GM23248 (cell line): ENCODE results near the gene NUMA1. TPM values are rescaled to one million over a fixed set of nuclear protein-coding genes. Genes with fewer than 3 reads are reported as not detected.

Source experiments
- DNase-seq: peaks from one replicate; pipeline ENCODE4 v3.0.0-alpha.2; 2015
- H2AFZ ChIP-seq: fragments of 200-600 bp; sonication (generic); 2 replicates; pipeline ENCODE4 v1.6.1; 2016; ENCODE audit warnings: antibody characterized with exemption
- H3F3A ChIP-seq: fragments of 200-600 bp; sonication (generic); 2 replicates; pipeline ENCODE4 v1.6.1; 2016; ENCODE audit warnings: mild to moderate bottlenecking, antibody characterized with exemption, mixed run types; ENCODE audit not compliant: insufficient read depth
- H3K27ac ChIP-seq: fragments of 200-600 bp; sonication (generic); 2 replicates; pipeline ENCODE4 v1.5.1; 2016; ENCODE audit warnings: mild to moderate bottlenecking
- H3K27me3 ChIP-seq: fragments of 200-600 bp; sonication (generic); replicated peaks from 2 replicates; pipeline ENCODE4 v1.6.1; 2016; ENCODE audit warnings: mild to moderate bottlenecking; ENCODE audit not compliant: insufficient read depth
- H3K36me3 ChIP-seq: fragments of 200-600 bp; sonication (generic); 2 replicates; pipeline ENCODE4 v1.6.1; 2016; ENCODE audit warnings: low read depth, mild to moderate bottlenecking
- H3K4me1 ChIP-seq: fragments of 200-600 bp; sonication (generic); 2 replicates; pipeline ENCODE4 v1.6.1; 2016; ENCODE audit warnings: mild to moderate bottlenecking; ENCODE audit not compliant: insufficient read depth
- H3K4me2 ChIP-seq: fragments of 200-600 bp; sonication (generic); one replicate; pipeline ENCODE4 v1.6.1; 2016; ENCODE audit warnings: mild to moderate bottlenecking; ENCODE audit not compliant: unreplicated experiment
- H3K4me3 ChIP-seq: fragments of 200-600 bp; sonication (generic); 2 replicates; pipeline ENCODE4 v1.5.1; 2016; ENCODE audit warnings: mild to moderate bottlenecking
- H3K79me2 ChIP-seq: fragments of 200-600 bp; sonication (generic); 2 replicates; pipeline ENCODE4 v1.6.1; 2016; ENCODE audit warnings: mild to moderate bottlenecking; ENCODE audit not compliant: insufficient read depth
- H3K9ac ChIP-seq: fragments of 200-600 bp; sonication (generic); 2 replicates; pipeline ENCODE4 v1.6.1; 2016; ENCODE audit warnings: mild to moderate bottlenecking
- H3K9me2 ChIP-seq: fragments of 200-600 bp; sonication (generic); 2 replicates; pipeline ENCODE4 v1.6.1; 2016; ENCODE audit warnings: mixed run types, mild to moderate bottlenecking, moderate library complexity; ENCODE audit not compliant: insufficient read depth
- H3K9me3 ChIP-seq: fragments of 200-600 bp; sonication (generic); one replicate; pipeline ENCODE4 v1.6.1; 2017; ENCODE audit warnings: low read depth
- H4K20me1 ChIP-seq: fragments of 200-600 bp; sonication (generic); 2 replicates; pipeline ENCODE4 v1.6.0; 2016; ENCODE audit not compliant: insufficient read depth
- EZH2 ChIP-seq: fragments of 200-600 bp; sonication (generic); IDR thresholded peaks from 2 replicates; pipeline ENCODE4 v1.6.1; 2018; ENCODE audit warnings: antibody characterized with exemption, mild to moderate bottlenecking; ENCODE audit not compliant: insufficient read depth, poor library complexity, severe bottlenecking
- EZH2phosphoT487 ChIP-seq: fragments of 200-600 bp; sonication (generic); IDR thresholded peaks from 2 replicates; pipeline ENCODE4 v1.6.1; 2018; ENCODE audit warnings: antibody characterized with exemption, moderate library complexity, mild to moderate bottlenecking, low read depth; ENCODE audit not compliant: insufficient read depth
- WGBS, 2 experiments: methylation state at CpG; one replicate each; pipeline ENCODE4 v1.1.6; 2015 to 2017; ENCODE audit warnings: low lambda C conversion rate in 2 of 2, low coverage in 1 of 2; ENCODE audit errors: missing lambda C conversion rate in 2 of 2; 5-methylcytosine and 5-hydroxymethylcytosine counted together
- in situ Hi-C: fragments of 300-500 bp; cut with MboI; formaldehyde crosslinking; loops from 2 replicates; pipeline ENCODE4 v1.15.0; 2020
- microRNA-seq: library from miRNA; unstranded; fragments of <30 nt; microRNA quantifications from one replicate; pipeline ENCODE4, GENCODE V29; 2016; ENCODE audit warnings: borderline number of aligned reads
- polyA plus RNA-seq: library from polyadenylated mRNA; unstranded; fragments of >200 nt; fragmentation: Nextera tagmentation; extraction: Ambion mirVana; gene quantifications from 2 replicates; pipeline ENCODE4 v1.2.1, GENCODE V29; 2016
- small RNA-seq: library from RNA; depleted of rRNA; stranded (forward); fragments of <200 nt; gene quantifications from one replicate; pipeline ENCODE3, GENCODE V24; 2014; ENCODE audit warnings: low read depth, low replicate concordance
- total RNA-seq: library from RNA; depleted of rRNA; stranded (reverse); fragments of >200 nt; shearing (Covaris generic); gene quantifications from 2 replicates; pipeline ENCODE4 v1.2.3, GENCODE V29; 2014; rRNA removed

The NUMA1 gene
- total and polyA plus RNA-seq, 2 experiments from 2014 or later = 51.5 to 124 TPM

DNA sequence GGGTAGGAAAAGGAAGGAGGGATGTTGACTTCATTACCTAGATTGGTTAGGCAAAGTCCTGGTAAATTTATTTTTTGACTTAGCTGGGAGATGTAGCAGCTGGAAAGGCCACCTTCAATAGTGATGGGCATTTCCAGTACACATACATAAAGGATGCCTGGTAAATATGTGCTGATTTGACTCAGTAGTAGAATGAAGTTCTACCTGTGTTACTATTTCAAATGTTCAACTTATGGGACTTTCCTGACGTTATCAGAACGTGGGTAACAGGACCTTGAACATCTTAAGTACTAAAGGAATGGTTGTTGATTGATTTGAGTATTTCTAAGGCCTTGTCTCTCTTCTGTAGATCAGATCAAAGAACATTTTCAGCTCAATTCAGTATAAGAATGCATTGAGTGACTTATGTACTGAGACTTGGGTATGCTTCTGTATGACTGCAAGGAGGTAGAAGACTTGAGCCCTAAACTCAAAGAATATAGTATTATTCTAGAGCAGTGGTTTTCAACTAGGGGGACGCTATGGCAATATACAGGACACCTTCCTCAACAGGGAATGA is 124.4 kb downstream of the NUMA1 start:
- Histone ChIP-seq H3K27ac (no peak overlapping the region), H2AFZ (no peak overlapping the region), H3K79me2 (peaks cover 81% of the 10 kb centered on the region), H3K9me2 (no peaks in the 10 kb centered on the region), H4K20me1 (peaks cover 27% of the 10 kb centered on the region), H3K4me2 (no peak overlapping the region), H3K4me3 (no peak overlapping the region), H3K4me1 (no peaks in the 10 kb centered on the region), H3F3A (no peaks in the 10 kb centered on the region), H3K9ac (no peak overlapping the region), H3K36me3 (peaks cover 13% of the 10 kb centered on the region), H3K27me3 (no peaks in the 10 kb centered on the region), H3K9me3 (no peaks in the 10 kb centered on the region)
- in situ Hi-C loops = no loop called here
- WGBS, 2 experiments = 65 to 67% methylated on average over 3 of the region's 3 CpGs
- TF ChIP-seq EZH2phosphoT487 = no peak
- TF ChIP-seq EZH2 = no peak
- no peak for DNase-seq

Small RNAs within 50 kb of the gene (microRNA-seq; reads per million reads assigned to microRNA genes)
- gene MIR3165 = not detected

Small RNAs within 50 kb of the gene (small RNA-seq; reads per million reads assigned to genes)
- not detected for gene MIR3165
- gene RNU6-72P = not detected

Other genes starting within 250 kb of the NUMA1 start
- gene DEFB108B, start 247.3 kb downstream of the NUMA1 start, total RNA-seq = not detected in 2 replicates
- not detected in 2 replicates for gene DEFB108B, start 247.3 kb downstream of the NUMA1 start, polyA plus RNA-seq
- not detected in 2 replicates for gene DEFB131B, start 202.1 kb downstream of the NUMA1 start, total RNA-seq
- not detected in 2 replicates for gene DEFB131B, start 202.1 kb downstream of the NUMA1 start, polyA plus RNA-seq
- gene XNDC1N, start 151.9 kb downstream of the NUMA1 start, total RNA-seq = 0.38 and 4.6 TPM in 2 replicates
- 3.3 and 3.9 TPM in 2 replicates for gene XNDC1N, start 151.9 kb downstream of the NUMA1 start, polyA plus RNA-seq
- 20.3 and 27.4 TPM in 2 replicates for gene RNF121, start 151.5 kb downstream of the NUMA1 start, total RNA-seq
- 18.1 and 19.9 TPM in 2 replicates for gene RNF121, start 151.5 kb downstream of the NUMA1 start, polyA plus RNA-seq
- gene IL18BP, start 81.6 kb downstream of the NUMA1 start, total RNA-seq = 2.5 and 4.8 TPM in 2 replicates
- 0.14 and 0.44 TPM in 2 replicates for gene IL18BP, start 81.6 kb downstream of the NUMA1 start, polyA plus RNA-seq
- gene LRRC51, start 308 bp upstream of the NUMA1 start, total RNA-seq = 7.1 and 7.8 TPM in 2 replicates
- gene LRRC51, start 308 bp upstream of the NUMA1 start, polyA plus RNA-seq = 7.5 and 9.4 TPM in 2 replicates
- 122 and 132 TPM in 2 replicates for gene LAMTOR1, start 22.8 kb upstream of the NUMA1 start, total RNA-seq
- 142 and 145 TPM in 2 replicates for gene LAMTOR1, start 22.8 kb upstream of the NUMA1 start, polyA plus RNA-seq
- gene TOMT, start 25.4 kb upstream of the NUMA1 start, total RNA-seq = not detected in 2 replicates
- gene TOMT, start 25.4 kb upstream of the NUMA1 start, polyA plus RNA-seq = not detected in 2 replicates
- 38.7 TPM in 2 replicates for gene ANAPC15, start 32.2 kb upstream of the NUMA1 start, total RNA-seq
- gene ANAPC15, start 32.2 kb upstream of the NUMA1 start, polyA plus RNA-seq = 57.5 and 62.4 TPM in 2 replicates
- 0.43 and 4.3 TPM in 2 replicates for gene FOLR3, start 55.2 kb upstream of the NUMA1 start, total RNA-seq
- gene FOLR3, start 55.2 kb upstream of the NUMA1 start, polyA plus RNA-seq = 0.93 and 1.8 TPM in 2 replicates
- not detected in 2 replicates for gene FOLR1, start 111.6 kb upstream of the NUMA1 start, total RNA-seq
- gene FOLR1, start 111.6 kb upstream of the NUMA1 start, polyA plus RNA-seq = 0.24 TPM in 1 of 2 replicates, not detected in the other
- gene FOLR2, start 136.3 kb upstream of the NUMA1 start, total RNA-seq = not detected in 2 replicates
- gene FOLR2, start 136.3 kb upstream of the NUMA1 start, polyA plus RNA-seq = not detected in 2 replicates
- gene INPPL1, start 144.2 kb upstream of the NUMA1 start, total RNA-seq = 68.0 and 70.6 TPM in 2 replicates
- gene INPPL1, start 144.2 kb upstream of the NUMA1 start, polyA plus RNA-seq = 24.9 and 28.4 TPM in 2 replicates
- not detected in 2 replicates for gene PHOX2A, start 163.6 kb upstream of the NUMA1 start, total RNA-seq
- gene PHOX2A, start 163.6 kb upstream of the NUMA1 start, polyA plus RNA-seq = not detected in 2 replicates